HepG2 (cell line): ENCODE data around the gene FGFR2.

ENCODE experiments used
- MAFK ChIP-seq, 2 experiments: IDR thresholded peaks in 1 of 2; conservative IDR thresholded peaks in 1 of 2; 2 replicates each; pipeline ENCODE4 v1.6.1; 2011; ENCODE audit warnings: improper control_type of control experiment in 2 of 2, low read length in 2 of 2
- POLR2A ChIP-seq, 2 experiments: IDR thresholded peaks; 2 replicates each; pipeline ENCODE4 v1.6.1; 2011; ENCODE audit warnings: low read depth in 2 of 2, low read length in 2 of 2, mild to moderate bottlenecking in 1 of 2, moderate library complexity in 1 of 2; ENCODE audit not compliant: insufficient read depth in 1 of 2
- ZNF235 ChIP-seq: sonication (generic); formaldehyde crosslinking; IDR thresholded peaks from 2 replicates; pipeline ENCODE4 v1.8.1; 2023; ENCODE audit warnings: mild to moderate bottlenecking, missing genetic modification reagents, borderline replicate concordance
- ZNF256 ChIP-seq: sonication (generic); formaldehyde crosslinking; conservative IDR thresholded peaks from 2 replicates; pipeline ENCODE4 v1.4.0; 2020; ENCODE audit warnings: missing genetic modification reagents
- ZNF367 ChIP-seq: sonication (generic); formaldehyde crosslinking; IDR thresholded peaks from 2 replicates; pipeline ENCODE4 v1.4.0; 2020; ENCODE audit warnings: missing genetic modification reagents, borderline replicate concordance

GRCh38 chr10:121495719-121496118 lies 102.5 kb downstream of the FGFR2 start:
- TF ChIP-seq ZNF235 (CRISPR knock-in tag) (no peak), POLR2A (IDR thresholded peaks at IDR 0.05; ENCODE audit: insufficient read depth in 1 of 2, low read depth in 2 of 2, low read length in 2 of 2) (no peak), ZNF367 (CRISPR knock-in tag) (no peak), ZNF256 (CRISPR knock-in tag) (no peak), MAFK (conservative IDR thresholded peaks at IDR 0.05 in 1 of 2, IDR thresholded peaks at IDR 0.05 in 1 of 2; ENCODE audit: low read length in 2 of 2) (no peak)
